HUES6 (cell line): ENCODE measurements around the gene NEGR1.

Source experiments
- H3K27ac ChIP-seq: 2 replicates; pipeline ENCODE4 v1.7.0; 2013; ENCODE audit warnings: low read depth, mild to moderate bottlenecking, low read length, inconsistent platforms
- H3K27me3 ChIP-seq: 2 replicates; pipeline ENCODE4 v1.6.1; 2013; ENCODE audit warnings: low read length; ENCODE audit not compliant: control insufficient read depth, insufficient read depth
- H3K36me3 ChIP-seq: 2 replicates; pipeline ENCODE4 v1.6.1; 2013; ENCODE audit warnings: low read length; ENCODE audit not compliant: control insufficient read depth, insufficient read depth
- H3K4me1 ChIP-seq: 2 replicates; pipeline ENCODE4 v1.6.1; 2013; ENCODE audit warnings: low read length; ENCODE audit not compliant: control insufficient read depth, insufficient read depth
- H3K4me3 ChIP-seq: 2 replicates; pipeline ENCODE4 v1.5.1; 2013; ENCODE audit warnings: low read depth, low read length
- H3K9ac ChIP-seq: one replicate; pipeline ENCODE4 v1.6.1; 2013; ENCODE audit warnings: mild to moderate bottlenecking, low read length
- H3K9me3 ChIP-seq: 2 replicates; pipeline ENCODE4 v1.6.1; 2013; ENCODE audit warnings: low read depth, low read length; ENCODE audit not compliant: control insufficient read depth, insufficient read depth

Gene NEGR1

DNA sequence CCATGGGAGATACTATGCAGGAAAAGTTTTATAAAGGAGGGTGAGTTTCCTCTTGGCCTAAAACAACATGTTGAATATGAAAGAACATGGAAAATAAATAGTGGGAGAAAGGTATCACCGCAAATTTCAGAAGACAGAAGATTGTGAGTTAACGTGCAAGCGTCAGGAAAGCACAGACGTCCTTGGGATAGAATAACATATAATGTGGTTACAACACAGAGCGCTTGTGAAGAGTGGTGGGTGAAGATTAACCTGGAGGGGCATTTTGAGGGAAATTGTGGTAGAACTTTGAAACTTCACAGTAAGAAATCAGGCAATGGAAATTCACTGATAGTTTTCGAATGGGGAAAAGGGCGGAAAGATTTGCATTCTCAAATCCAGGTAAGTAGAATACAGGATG, 47.3 kb downstream of the NEGR1 start:
- H3K4me3 ChIP-seq = no peak overlapping the region
- no peaks in the 10 kb centered on the region for H3K36me3 ChIP-seq
- no peak overlapping the region for H3K9ac ChIP-seq

DNA sequence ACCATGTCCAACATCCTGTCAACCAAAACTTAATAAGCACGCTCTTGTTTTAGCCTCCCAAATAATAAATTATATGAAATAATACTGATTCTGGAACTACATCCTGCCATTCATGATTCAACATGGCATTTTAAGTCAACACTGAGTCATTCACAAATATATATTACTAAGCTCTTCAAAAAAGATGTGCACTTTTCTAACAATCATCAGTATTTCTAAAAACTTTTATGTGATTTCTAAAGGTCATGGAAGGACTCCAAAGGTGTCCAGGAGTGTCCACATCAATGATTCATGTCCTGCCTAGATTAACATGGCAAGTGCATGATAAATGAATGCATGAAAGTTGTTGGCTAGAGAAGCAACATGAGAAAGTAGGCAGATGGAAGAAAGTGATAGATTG, 51.6 kb downstream of the NEGR1 start:
- Histone ChIP-seq H3K27me3 (no peaks in the 10 kb centered on the region), H3K27ac (no peak overlapping the region), H3K36me3 (no peaks in the 10 kb centered on the region), H3K9ac (no peak overlapping the region), H3K4me1 (no peaks in the 10 kb centered on the region), H3K4me3 (no peak overlapping the region), H3K9me3 (no peaks in the 10 kb centered on the region)

More for the DNA sequence above, 47.3 kb downstream of the NEGR1 start:
- no peaks in the 10 kb centered on the region for H3K9me3 ChIP-seq
- no peaks in the 10 kb centered on the region for H3K4me1 ChIP-seq
- H3K27me3 ChIP-seq = no peaks in the 10 kb centered on the region
- no peak overlapping the region for H3K27ac ChIP-seq

DNA sequence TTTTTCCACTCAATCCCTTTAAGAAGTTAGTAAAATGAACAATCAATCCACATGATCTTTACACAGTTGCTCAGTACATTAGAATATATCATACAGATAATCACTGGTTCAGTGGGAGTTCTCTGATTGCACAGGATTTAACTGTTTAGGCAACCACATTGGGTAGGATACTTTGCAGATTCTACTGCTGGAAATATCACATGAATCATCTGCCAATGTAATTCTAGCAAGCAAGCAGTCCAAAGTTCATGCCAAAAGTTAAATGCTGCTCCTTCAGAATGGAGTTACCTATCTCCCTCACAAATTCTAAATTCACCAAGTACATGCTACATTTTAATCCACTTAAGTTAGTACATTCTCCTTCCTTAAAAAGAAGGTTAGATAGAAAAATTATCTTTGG, 52.4 kb downstream of the NEGR1 start:
- H3K4me3 ChIP-seq = no peak overlapping the region
- H3K27ac ChIP-seq = no peak overlapping the region
- H3K9ac ChIP-seq = no peak overlapping the region
- H3K36me3 ChIP-seq = no peaks in the 10 kb centered on the region
- H3K4me1 ChIP-seq = no peaks in the 10 kb centered on the region
- no peaks in the 10 kb centered on the region for H3K9me3 ChIP-seq
- H3K27me3 ChIP-seq = no peaks in the 10 kb centered on the region

DNA sequence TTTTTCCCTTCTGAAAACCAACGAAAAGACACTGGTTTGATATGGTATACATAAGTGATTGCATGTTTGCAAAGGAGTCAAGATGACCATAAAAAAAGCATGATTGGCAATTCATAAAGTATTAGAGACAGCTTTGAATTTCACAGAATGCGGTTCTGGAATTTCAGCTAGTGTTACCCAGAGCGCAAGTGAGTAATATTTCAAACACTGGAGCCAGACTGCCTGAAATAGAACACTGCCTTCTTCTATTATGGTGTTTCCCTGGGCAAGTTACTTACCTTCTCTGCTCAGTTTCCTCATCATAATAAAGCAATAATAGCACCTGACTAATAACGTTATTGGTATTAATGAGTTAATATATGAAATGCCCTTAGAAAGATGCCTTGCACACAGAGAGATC, 54.7 kb downstream of the NEGR1 start:
- no peaks in the 10 kb centered on the region for H3K9me3 ChIP-seq
- H3K27ac ChIP-seq = no peak overlapping the region
- H3K27me3 ChIP-seq = no peaks in the 10 kb centered on the region
- no peak overlapping the region for H3K4me3 ChIP-seq
- H3K4me1 ChIP-seq = no peaks in the 10 kb centered on the region
- no peak overlapping the region for H3K9ac ChIP-seq
- H3K36me3 ChIP-seq = no peaks in the 10 kb centered on the region

DNA sequence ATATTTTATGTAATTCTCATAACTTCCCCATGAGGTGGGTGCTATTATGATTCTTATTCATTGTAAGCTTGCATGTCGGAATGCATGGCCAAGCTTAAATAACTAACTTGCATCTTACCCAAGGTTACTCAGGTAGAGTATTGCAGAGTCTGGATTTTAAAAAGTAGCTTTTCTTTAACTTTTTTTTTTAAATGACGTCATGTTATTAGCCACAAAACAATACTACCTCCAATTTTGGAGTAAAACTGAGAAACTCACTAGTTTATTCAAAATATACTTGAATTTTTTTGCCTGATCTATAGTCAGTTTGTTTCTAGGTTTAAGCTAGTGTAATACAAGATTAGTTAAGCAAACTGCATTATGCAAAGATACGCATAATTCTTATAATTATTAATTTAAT, 57.8 kb downstream of the NEGR1 start:
- H3K9me3 ChIP-seq = no peaks in the 10 kb centered on the region
- no peak overlapping the region for H3K9ac ChIP-seq
- no peaks in the 10 kb centered on the region for H3K36me3 ChIP-seq
- no peak overlapping the region for H3K4me3 ChIP-seq
- no peaks in the 10 kb centered on the region for H3K27me3 ChIP-seq
- H3K27ac ChIP-seq = no peak overlapping the region
- no peaks in the 10 kb centered on the region for H3K4me1 ChIP-seq

DNA sequence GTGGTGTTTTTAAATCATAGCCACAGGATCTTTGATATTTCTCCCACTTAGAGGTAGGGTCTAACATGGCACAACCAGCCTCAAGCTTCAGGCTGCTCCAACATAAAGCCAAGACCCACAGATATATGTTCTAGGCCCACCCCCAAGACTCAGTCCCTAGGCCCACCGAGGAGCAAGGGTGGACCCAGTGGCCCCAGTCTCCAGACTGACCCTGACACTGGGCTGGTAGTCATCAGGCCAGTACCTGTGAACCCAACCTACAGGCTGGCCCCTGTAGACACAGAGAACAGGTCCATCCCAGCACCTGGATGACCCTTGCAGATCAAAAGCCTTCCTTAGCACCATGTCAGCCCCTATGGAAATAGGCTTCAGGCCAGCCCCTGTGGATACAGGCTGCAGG, 60.5 kb downstream of the NEGR1 start:
- H3K36me3 ChIP-seq = no peaks in the 10 kb centered on the region
- H3K27me3 ChIP-seq = no peaks in the 10 kb centered on the region
- no peaks in the 10 kb centered on the region for H3K4me1 ChIP-seq
- H3K4me3 ChIP-seq = no peak overlapping the region
- H3K27ac ChIP-seq = no peak overlapping the region
- no peak overlapping the region for H3K9ac ChIP-seq
- no peaks in the 10 kb centered on the region for H3K9me3 ChIP-seq

DNA sequence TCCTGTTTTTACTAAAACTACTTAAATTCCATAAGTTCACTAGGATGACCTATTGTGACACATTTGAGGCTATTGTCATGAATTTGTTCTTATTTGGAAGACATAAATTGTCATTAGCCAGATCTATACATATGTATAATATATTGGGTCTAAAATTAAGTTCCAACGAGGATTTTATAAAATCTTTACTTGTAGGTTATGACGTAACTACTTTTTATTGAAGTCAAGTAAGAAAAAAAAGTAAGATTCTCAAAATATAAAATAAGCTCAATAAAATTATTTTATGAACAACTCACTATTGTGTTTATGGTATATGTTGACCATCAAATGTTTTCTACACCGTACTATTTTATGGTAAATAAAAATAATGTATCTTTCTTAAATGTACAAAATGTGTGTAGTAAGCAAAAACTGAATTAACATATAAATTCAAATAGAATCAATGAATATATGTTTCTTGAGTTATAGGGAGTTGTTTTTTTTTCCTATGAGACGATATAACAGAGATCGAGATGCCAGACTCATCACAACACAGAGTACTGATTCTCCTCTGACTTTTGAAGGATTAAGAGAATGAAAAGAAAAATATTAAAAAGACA, 64.1 kb downstream of the NEGR1 start:
- no peaks in the 10 kb centered on the region for H3K4me1 ChIP-seq
- no peak overlapping the region for H3K9ac ChIP-seq
- no peak overlapping the region for H3K4me3 ChIP-seq
- H3K27ac ChIP-seq = no peak overlapping the region
- H3K36me3 ChIP-seq = no peaks in the 10 kb centered on the region
- no peaks in the 10 kb centered on the region for H3K9me3 ChIP-seq
- H3K27me3 ChIP-seq = no peaks in the 10 kb centered on the region

DNA sequence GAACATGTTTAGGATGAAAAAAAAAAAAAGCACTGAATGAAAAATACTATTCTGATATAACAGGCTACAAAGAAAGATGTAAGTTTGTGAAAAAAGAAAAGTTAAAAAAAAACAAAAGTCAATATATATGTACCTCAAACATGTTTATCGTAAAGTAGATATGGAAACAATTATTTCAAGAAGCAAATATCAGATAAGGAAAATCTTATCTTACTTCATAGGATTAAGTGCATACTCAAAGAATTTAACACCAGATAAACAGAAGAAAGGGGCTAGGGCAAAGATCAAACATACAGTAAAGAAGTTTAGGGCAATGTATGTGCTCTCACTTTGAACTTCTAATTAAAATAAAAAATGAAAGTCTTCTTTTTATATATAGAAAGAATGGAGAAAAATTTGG, 75.3 kb downstream of the NEGR1 start:
- H3K27ac ChIP-seq = no peak overlapping the region

DNA sequence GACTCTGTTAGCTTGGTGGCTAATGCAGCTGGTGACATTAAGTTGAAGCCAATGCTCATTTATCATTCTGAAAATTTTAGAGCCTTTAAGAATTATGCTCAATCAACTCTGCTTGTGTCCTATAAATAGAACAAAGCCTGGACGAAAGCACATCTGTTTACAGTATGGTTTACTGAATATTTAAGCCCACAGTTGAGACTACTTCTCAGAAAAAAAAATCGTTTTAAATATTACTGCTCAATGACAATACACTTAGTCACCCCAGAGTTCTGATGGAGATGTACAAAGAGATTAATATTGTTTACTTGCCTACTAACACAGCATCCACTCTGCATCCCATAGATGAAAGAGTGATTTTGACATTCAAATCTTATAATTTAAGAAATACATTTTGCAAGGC, 79.6 kb downstream of the NEGR1 start:
- Histone ChIP-seq H3K27me3 (no peaks in the 10 kb centered on the region), H3K4me1 (no peaks in the 10 kb centered on the region), H3K36me3 (no peaks in the 10 kb centered on the region), H3K9ac (no peak overlapping the region), H3K4me3 (no peak overlapping the region), H3K9me3 (0 out of 2 replicates have a peak, but pooled peaks cover 2% of the 10 kb centered on the region), H3K27ac (no peak overlapping the region)

More for the DNA sequence above, 75.3 kb downstream of the NEGR1 start:
- no peaks in the 10 kb centered on the region for H3K27me3 ChIP-seq
- no peak overlapping the region for H3K4me3 ChIP-seq
- H3K9ac ChIP-seq = no peak overlapping the region
- H3K36me3 ChIP-seq = no peaks in the 10 kb centered on the region
- no peaks in the 10 kb centered on the region for H3K9me3 ChIP-seq
- no peaks in the 10 kb centered on the region for H3K4me1 ChIP-seq

DNA sequence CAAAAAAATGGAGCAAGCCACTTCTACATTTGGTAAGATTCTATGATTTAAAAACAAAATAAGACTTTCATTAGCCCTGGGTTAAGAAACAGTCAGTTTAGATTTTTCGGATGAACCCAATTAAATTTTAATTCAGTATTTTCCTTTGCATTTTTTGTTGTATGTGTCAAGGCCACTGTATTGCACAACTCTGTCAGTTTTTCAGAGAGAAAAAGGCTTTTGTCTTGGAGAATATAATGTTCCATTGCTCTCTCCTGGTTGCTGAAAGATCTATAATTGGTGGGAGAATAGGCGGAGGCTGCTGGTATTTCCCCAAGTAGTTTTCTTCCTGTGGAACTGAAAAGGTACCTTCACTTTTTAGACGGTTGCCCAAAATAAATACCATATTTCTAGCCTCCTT, 84.6 kb downstream of the NEGR1 start:
- Histone ChIP-seq H3K36me3 (no peaks in the 10 kb centered on the region), H3K9me3 (0 out of 2 replicates have a peak, but pooled peaks cover 2% of the 10 kb centered on the region), H3K4me3 (no peak overlapping the region), H3K4me1 (no peaks in the 10 kb centered on the region), H3K9ac (no peak overlapping the region), H3K27ac (no peak overlapping the region), H3K27me3 (no peaks in the 10 kb centered on the region)

DNA sequence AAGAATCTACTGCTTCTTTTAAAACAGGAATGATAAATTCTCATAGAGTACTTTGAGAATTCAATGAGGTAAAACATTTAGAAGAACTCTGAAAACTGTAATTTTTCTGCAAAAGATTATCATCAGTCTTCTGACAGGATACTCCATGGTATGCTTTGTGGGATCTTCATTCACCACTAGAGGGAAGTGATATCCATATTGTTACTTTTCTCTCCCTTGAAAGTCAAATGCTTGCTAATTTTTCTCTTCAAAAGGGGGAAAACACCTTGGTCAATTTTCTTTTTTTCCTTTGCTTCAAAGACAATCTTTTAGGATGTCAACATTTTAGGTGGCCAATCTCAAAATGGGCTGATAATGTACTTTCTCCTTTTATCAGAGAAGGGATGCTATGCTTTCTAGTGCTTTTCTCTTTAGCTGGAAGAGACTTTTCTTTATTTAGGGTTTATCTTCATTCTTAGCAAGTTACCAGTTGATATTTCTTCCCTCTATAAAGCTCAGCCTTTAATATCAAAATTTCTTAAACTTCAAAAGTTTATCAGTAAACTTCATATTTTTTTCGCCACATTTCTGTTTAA, 95.5 kb downstream of the NEGR1 start:
- H3K9ac ChIP-seq = no peak overlapping the region
- H3K9me3 ChIP-seq = no peaks in the 10 kb centered on the region
- no peaks in the 10 kb centered on the region for H3K27me3 ChIP-seq
- H3K36me3 ChIP-seq = no peaks in the 10 kb centered on the region
- no peak overlapping the region for H3K27ac ChIP-seq
- peaks cover 2% of the 10 kb centered on the region; the same call in 1 of the 2 replicates for H3K4me1 ChIP-seq
- no peak overlapping the region for H3K4me3 ChIP-seq
